ENCODE measurements around the gene KCNIP1. TPM values are rescaled to one million over a fixed set of nuclear protein-coding genes. Genes with fewer than 3 reads are reported as not detected.

KCNIP1 gene
- total RNA-seq, 1 experiment from 2014 or later = not detected

GRCh38 chr5:170697031-170697430 lies 193.2 kb downstream of the KCNIP1 start:
- BruUV-seq (replicated peaks) = no TSS peak
- no peaks in the 10 kb centered on the region for H3K36me3 ChIP-seq (ENCODE audit: control insufficient read depth in 1 of 2, insufficient read depth in 2 of 2, low read length in 2 of 2)
- intact Hi-C loops (cut with micrococcal nuclease) = no loop called here
- no peak overlapping the region for H3K4me3 ChIP-seq (replicated peaks in 1 of 2; ENCODE audit: low read depth in 1 of 2, low read length in 2 of 2)
- H3K4me1 ChIP-seq (ENCODE audit: control insufficient read depth in 1 of 2, insufficient read depth in 2 of 2, low read length in 2 of 2) = no peaks in the 10 kb centered on the region
- DNase-seq (ENCODE audit: low read depth, low spot score) = no peak
- no peak overlapping the region for H2AFZ ChIP-seq (ENCODE audit: low read depth, low read length, poor library complexity, severe bottlenecking)
- no peak for ATAC-seq
- no peak for TF ChIP-seq CEBPB (IDR thresholded peaks at IDR 0.05; ENCODE audit: low read depth)
- TF ChIP-seq EGR1 (IDR thresholded peaks at IDR 0.05; ENCODE audit: low read depth) = no peak
- no peak for TF ChIP-seq CTCF (IDR thresholded peaks at IDR 0.05 in 2 of 3, conservative IDR thresholded peaks at IDR 0.05 in 1 of 3; ENCODE audit: borderline replicate concordance in 1 of 3, insufficient read depth in 1 of 3, low read depth in 2 of 3, low read length in 2 of 3)
- no peak for TF ChIP-seq FOSL1 (IDR thresholded peaks at IDR 0.05; ENCODE audit: low read depth)
- no peak for TF ChIP-seq ATF3 (IDR thresholded peaks at IDR 0.05)
- TF ChIP-seq RAD21 (IDR thresholded peaks at IDR 0.05; ENCODE audit: low read depth) = no peak
- no peak for TF ChIP-seq ZBTB33 (IDR thresholded peaks at IDR 0.05; ENCODE audit: extremely low read depth, insufficient replicate concordance, low read length)
- no peak for TF ChIP-seq MAX (IDR thresholded peaks at IDR 0.05)
- TF ChIP-seq POLR2AphosphoS5 (IDR thresholded peaks at IDR 0.05; ENCODE audit: low read depth, low read length) = no peak
- no peak for TF ChIP-seq YY1 (IDR thresholded peaks at IDR 0.05; ENCODE audit: extremely low read depth, insufficient replicate concordance, low read depth, low read length)
- no peak for TF ChIP-seq SP1 (IDR thresholded peaks at IDR 0.05; ENCODE audit: low read depth)
- TF ChIP-seq REST (IDR thresholded peaks at IDR 0.05; ENCODE audit: low read depth) = no peak
- TF ChIP-seq EZH2 (IDR thresholded peaks at IDR 0.05) = no peak
- TF ChIP-seq TCF7L2 (IDR thresholded peaks at IDR 0.05; ENCODE audit: borderline replicate concordance, extremely low read depth, insufficient read depth, insufficient read length) = no peak
- TF ChIP-seq ZNF274 (IDR thresholded peaks at IDR 0.05; ENCODE audit: low read depth, low read length) = no peak
- TF ChIP-seq JUND (IDR thresholded peaks at IDR 0.05) = no peak
- TF ChIP-seq SRF (IDR thresholded peaks at IDR 0.05; ENCODE audit: low read depth) = no peak
- no peak for TF ChIP-seq CBX3 (IDR thresholded peaks at IDR 0.05; ENCODE audit: low read depth)
- no peak for TF ChIP-seq SIN3A (IDR thresholded peaks at IDR 0.05; ENCODE audit: low read depth)
- no peaks in the 10 kb centered on the region for H3K9me2 ChIP-seq (ENCODE audit: insufficient read depth)
- peaks cover 96% of the 10 kb centered on the region for H3K27me3 ChIP-seq (ENCODE audit: insufficient read depth, low read length)
- H3K9me3 ChIP-seq (ENCODE audit: control insufficient read depth in 1 of 2, insufficient read depth in 1 of 2, low read depth in 1 of 2, low read length in 2 of 2) = no peaks in the 10 kb centered on the region
- RAD21 ChIA-PET (ENCODE audit: low non-redundant PET in 1 of 2, low total read pairs in 2 of 2, uncharacterized antibody in 2 of 2, unreplicated experiment in 2 of 2) = no interaction called here
- no peaks in the 10 kb centered on the region for H4K20me1 ChIP-seq (ENCODE audit: insufficient read depth)
- POLR2A ChIA-PET = no interaction called here
- CTCF ChIA-PET = no interaction called here
- H3K9ac ChIP-seq (ENCODE audit: low read length) = no peak overlapping the region
- H3K27ac ChIP-seq (ENCODE audit: low read depth, low read length) = no peak overlapping the region
- no peak overlapping the region for H3K4me2 ChIP-seq (ENCODE audit: low read length)
- no peaks in the 10 kb centered on the region for H3K79me2 ChIP-seq (ENCODE audit: insufficient read depth, low read length)
